A673 (cell line): Measurements from ENCODE around the gene GMEB1. TPM values are rescaled to one million over a fixed set of nuclear protein-coding genes. Genes with fewer than 3 reads are reported as not detected.
"Not testable (repeated sequence)": the region's sequence is repeated elsewhere in the genome, so short reads cannot be mapped to it uniquely, and the experiment has no call there.

ENCODE experiments used
- BruUV-seq: library from RNA; stranded (reverse); fragments of 400-500 nt; replicated peaks from 2 replicates; lab custom pipeline; 2021; lab: Mats Ljungman, UMichigan
- CTCF ChIA-PET: fragments of 300-600 bp; sonication (Branson Sonifier 250); formaldehyde crosslinking; loops from one replicate; lab custom pipeline; 2022; ENCODE audit warnings: antibody characterized with exemption; lab: Charles Lee
- POLR2A ChIA-PET: fragments of 300-600 bp; sonication (Branson Sonifier 250); formaldehyde crosslinking; loops from one replicate; lab custom pipeline; 2022; ENCODE audit warnings: antibody characterized with exemption; ENCODE audit not compliant: low non-redundant PET; lab: Charles Lee
- DNase-seq: peaks from one replicate; pipeline ENCODE4 v3.0.0-alpha.2; 2015; ENCODE audit warnings: low spot score
- H3K27ac ChIP-seq: fragments of 200-600 bp; sonication (generic); 2 replicates; pipeline ENCODE4 v1.5.1; 2016; ENCODE audit warnings: mixed run types, low read depth, mild to moderate bottlenecking, mixed read lengths, antibody characterized with exemption, low read length; ENCODE audit not compliant: poor library complexity, severe bottlenecking
- H3K27me3 ChIP-seq: fragments of 200-600 bp; sonication (generic); replicated peaks from 2 replicates; pipeline ENCODE4 v1.6.1; 2017; ENCODE audit warnings: mixed run types, low read depth, mild to moderate bottlenecking, mixed read lengths, antibody characterized with exemption, low read length; ENCODE audit not compliant: insufficient read depth, poor library complexity
- H3K36me3 ChIP-seq: fragments of 200-600 bp; sonication (generic); 2 replicates; pipeline ENCODE4 v1.6.1; 2016; ENCODE audit warnings: mixed run types, mild to moderate bottlenecking, mixed read lengths, antibody characterized with exemption, low read length; ENCODE audit not compliant: insufficient read depth, poor library complexity, severe bottlenecking
- H3K4me1 ChIP-seq: fragments of 200-600 bp; sonication (generic); 2 replicates; pipeline ENCODE4 v1.6.1; 2017; ENCODE audit warnings: mixed run types, mild to moderate bottlenecking, mixed read lengths, antibody characterized with exemption, low read length; ENCODE audit not compliant: insufficient read depth, poor library complexity, severe bottlenecking
- H3K4me3 ChIP-seq: fragments of 200-600 bp; sonication (generic); 2 replicates; pipeline ENCODE4 v1.5.1; 2016; ENCODE audit warnings: low read depth, mixed run types, mild to moderate bottlenecking, mixed read lengths, low read length; ENCODE audit not compliant: poor library complexity, severe bottlenecking
- H3K9me3 ChIP-seq: fragments of 200-600 bp; sonication (generic); 2 replicates; pipeline ENCODE4 v1.6.1; 2016; ENCODE audit warnings: mixed run types, low read depth, mild to moderate bottlenecking, mixed read lengths, antibody characterized with exemption, low read length; ENCODE audit not compliant: poor library complexity, severe bottlenecking
- EZH2 ChIP-seq: fragments of 200-600 bp; sonication (generic); IDR thresholded peaks from 2 replicates; pipeline ENCODE4 v1.6.1; 2017; ENCODE audit warnings: borderline replicate concordance, low read depth, mild to moderate bottlenecking, mixed read lengths, antibody characterized with exemption, low read length; ENCODE audit not compliant: poor library complexity, severe bottlenecking
- intact Hi-C: fragments of 100-400 bp; cut with micrococcal nuclease; formaldehyde crosslinking; loops from one replicate; pipeline ENCODE4 v1.10.0; 2022; ENCODE audit not compliant: unreplicated experiment
- total RNA-seq: library from RNA; stranded (reverse); gene quantifications from 2 replicates; pipeline ENCODE4 v1.2.3, GENCODE V29; 2021
- TF ChIP-seq, protein P1 (sequence below): fragments of 300-800, 200-600 bp; sonication (generic); conservative IDR thresholded peaks from 2 replicates; pipeline ENCODE4 v1.5.1; 2017; ENCODE audit warnings: low read depth, mild to moderate bottlenecking, antibody characterized with exemption, low read length, moderate library complexity, mixed read lengths

The GMEB1 gene
- total RNA-seq, 1 experiment from 2014 or later: 23.0 TPM

DNA sequence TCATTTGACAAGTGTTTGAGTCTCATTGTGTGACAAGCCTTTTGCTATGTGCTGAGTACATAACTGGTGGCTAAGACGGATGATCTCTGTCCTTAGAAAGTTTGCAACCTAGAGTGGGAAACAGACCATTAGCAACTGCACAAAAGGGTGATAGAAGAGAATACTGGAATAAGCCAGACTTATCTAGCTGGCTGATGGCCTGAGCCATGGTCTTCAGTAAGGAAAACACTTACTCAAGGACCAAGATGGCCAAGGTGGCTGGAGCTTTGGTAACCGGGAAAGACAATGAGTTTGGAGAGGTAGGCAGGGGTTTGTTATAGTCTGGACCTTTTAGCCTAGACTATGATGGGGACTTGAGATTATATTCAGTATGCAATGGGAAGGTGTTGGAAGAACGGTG, 24.1 kb upstream of the GMEB1 start:
- Histone ChIP-seq H3K27ac (no peak overlapping the region), H3K27me3 (no peaks in the 10 kb centered on the region), H3K4me3 (no peak overlapping the region), H3K9me3 (no peaks in the 10 kb centered on the region), H3K36me3 (no peaks in the 10 kb centered on the region), H3K4me1 (peaks cover 23% of the 10 kb centered on the region)
- no peak for DNase-seq
- ChIA-PET POLR2A (no interaction called here), CTCF (interaction anchor here (1.0 kb wide), 1 partner anchor 92 kb away, joined by 8 read pairs; the partner anchor contains the start of gene YTHDF2)
- intact Hi-C loops: no loop called here
- no TSS peak for BruUV-seq
- TF ChIP-seq, protein P1, sequence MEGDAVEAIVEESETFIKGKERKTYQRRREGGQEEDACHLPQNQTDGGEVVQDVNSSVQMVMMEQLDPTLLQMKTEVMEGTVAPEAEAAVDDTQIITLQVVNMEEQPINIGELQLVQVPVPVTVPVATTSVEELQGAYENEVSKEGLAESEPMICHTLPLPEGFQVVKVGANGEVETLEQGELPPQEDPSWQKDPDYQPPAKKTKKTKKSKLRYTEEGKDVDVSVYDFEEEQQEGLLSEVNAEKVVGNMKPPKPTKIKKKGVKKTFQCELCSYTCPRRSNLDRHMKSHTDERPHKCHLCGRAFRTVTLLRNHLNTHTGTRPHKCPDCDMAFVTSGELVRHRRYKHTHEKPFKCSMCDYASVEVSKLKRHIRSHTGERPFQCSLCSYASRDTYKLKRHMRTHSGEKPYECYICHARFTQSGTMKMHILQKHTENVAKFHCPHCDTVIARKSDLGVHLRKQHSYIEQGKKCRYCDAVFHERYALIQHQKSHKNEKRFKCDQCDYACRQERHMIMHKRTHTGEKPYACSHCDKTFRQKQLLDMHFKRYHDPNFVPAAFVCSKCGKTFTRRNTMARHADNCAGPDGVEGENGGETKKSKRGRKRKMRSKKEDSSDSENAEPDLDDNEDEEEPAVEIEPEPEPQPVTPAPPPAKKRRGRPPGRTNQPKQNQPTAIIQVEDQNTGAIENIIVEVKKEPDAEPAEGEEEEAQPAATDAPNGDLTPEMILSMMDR: no peak
- no peak for TF ChIP-seq EZH2

DNA sequence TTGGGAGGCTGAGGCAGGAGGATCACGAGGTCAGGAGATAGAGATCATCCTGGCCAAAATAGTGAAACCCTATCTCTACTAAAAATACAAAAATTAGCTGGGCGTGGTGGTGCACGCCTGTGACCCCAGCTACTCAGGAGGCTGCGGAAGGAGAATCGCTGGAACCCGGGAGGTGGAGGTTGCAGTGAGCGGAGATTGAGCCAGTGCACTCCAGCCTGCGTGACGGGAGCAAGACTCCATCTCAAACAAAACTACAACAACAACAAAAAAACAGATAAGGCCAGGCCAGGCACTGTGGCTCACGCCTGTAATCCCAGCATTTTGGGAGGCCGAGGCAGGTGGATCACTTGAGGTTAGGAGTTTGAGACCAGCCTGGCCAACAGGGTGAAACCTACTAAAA, 23.2 kb upstream of the GMEB1 start:
- POLR2A ChIA-PET, H3K27ac ChIP-seq, CTCF ChIA-PET, DNase-seq, H3K4me3 ChIP-seq, intact Hi-C loops, H3K27me3 ChIP-seq, BruUV-seq, H3K9me3 ChIP-seq, H3K36me3 ChIP-seq: not testable (repeated sequence)
- peaks cover 23% of the 10 kb centered on the region for H3K4me1 ChIP-seq

DNA sequence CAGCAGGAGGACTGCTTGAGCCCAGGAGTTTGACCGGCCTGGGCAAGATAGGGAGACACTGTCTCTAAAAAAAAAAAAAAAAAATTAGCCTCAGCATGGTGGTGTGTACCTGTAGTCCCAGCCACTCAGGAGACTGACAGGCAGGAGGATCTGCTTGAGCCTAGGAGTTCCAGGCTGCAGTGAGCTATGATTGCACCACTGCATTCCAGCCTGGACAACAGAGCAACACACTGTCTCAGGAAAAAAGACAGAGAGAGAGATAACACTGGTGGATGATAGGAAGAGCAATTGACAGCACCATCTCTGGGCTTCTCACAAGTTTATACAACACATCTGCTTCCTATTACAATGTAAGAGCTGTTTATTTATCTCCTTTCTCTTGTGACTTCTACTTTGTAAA, 22.5 kb upstream of the GMEB1 start:
- no TSS peak for BruUV-seq
- Histone ChIP-seq H3K4me1 (peaks cover 19% of the 10 kb centered on the region), H3K27me3 (no peaks in the 10 kb centered on the region), H3K4me3 (no peak overlapping the region), H3K9me3 (no peaks in the 10 kb centered on the region), H3K36me3 (no peaks in the 10 kb centered on the region), H3K27ac (no peak overlapping the region)
- no peak for TF ChIP-seq EZH2
- TF ChIP-seq, protein P1: no peak
- ChIA-PET POLR2A (interaction anchor here (0.6 kb wide), 1 partner anchor 54 kb away, joined by 12 read pairs; no protein-coding TSS in a partner anchor), CTCF (no interaction called here)
- no peak for DNase-seq
- intact Hi-C loops: no loop called here

DNA sequence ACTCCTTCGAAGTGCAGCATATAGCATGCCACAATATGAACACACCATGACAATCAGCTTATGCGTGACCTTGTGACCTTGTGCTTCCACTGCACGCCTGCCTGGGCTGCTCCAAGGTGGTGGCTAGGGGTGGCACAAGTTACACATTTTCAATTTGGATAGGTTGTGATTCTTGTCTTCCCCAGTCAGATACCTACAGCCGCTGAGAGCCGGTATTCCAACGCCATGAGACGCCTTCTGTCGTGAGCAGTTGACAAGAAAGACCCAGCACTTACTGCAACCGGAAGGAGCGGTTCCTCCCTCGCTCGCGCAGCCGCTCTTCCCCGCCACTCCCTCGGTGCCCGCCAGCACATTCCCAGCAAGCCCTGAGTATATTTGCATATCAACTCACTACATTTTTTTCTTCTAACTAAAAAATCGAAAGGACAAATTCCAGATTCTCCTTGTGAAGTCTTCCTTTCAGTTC, 20.5 kb upstream of the GMEB1 start:
- POLR2A ChIA-PET: interaction anchor here (0.6 to 1.2 kb wide), 5 partner anchors 36 to 398 kb away, joined by 3 to 16 read pairs (median 7); partner anchors contain the start of gene YTHDF2
- Histone ChIP-seq H3K36me3 (no peaks in the 10 kb centered on the region), H3K27ac (peak overlapping the region; percentile 100), H3K4me3 (peak overlapping the region; percentile 40), H3K27me3 (no peaks in the 10 kb centered on the region), H3K4me1 (peaks cover 9% of the 10 kb centered on the region), H3K9me3 (no peaks in the 10 kb centered on the region)
- BruUV-seq: no TSS peak
- TF ChIP-seq, protein P1: no peak
- TF ChIP-seq EZH2: no peak
- DNase-seq: peak; percentile 95
- intact Hi-C loops: loop anchor here (2.0 kb wide), 1 partner anchor 89 kb away; the partner anchor contains the start of gene YTHDF2
- CTCF ChIA-PET: interaction anchor here (0.6 to 1.2 kb wide), 2 partner anchors 15 to 89 kb away, joined by 4 to 6 read pairs; partner anchors contain the start of gene YTHDF2
